Measurements from ENCODE around the gene ZNF165.
"Not testable (repeated sequence)": the region's sequence is repeated elsewhere in the genome, so short reads cannot be mapped to it uniquely, and the experiment has no call there.

ZNF165 gene

GRCh38 chr6:28080381-28080630 is at the start of gene ZNF165:
TSS of gene ZNF165 (plus strand) at chr6:28080568. CDS start at chr6:28085481, 4,913 bp downstream.
- not testable (repeated sequence) for DNase-seq (ENCODE audit: low spot score)

DNA sequence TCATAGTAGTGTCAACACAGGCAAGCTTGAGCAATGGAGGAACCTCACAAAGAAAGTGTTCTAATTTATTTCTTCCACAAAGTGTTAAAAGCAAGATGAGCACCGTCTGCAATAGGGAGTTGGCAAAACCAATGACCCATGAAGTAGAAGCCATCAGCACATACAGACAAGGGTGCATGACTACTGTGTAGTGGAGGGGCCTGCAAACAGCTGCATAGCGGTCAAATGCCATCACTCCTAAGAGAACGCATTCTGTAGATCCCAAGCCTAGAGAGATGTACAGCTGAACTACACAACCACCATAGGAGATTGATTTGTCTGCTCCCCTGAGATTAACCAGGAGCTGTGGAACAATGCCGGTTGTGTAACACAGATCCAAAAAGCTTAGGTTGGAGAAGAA is 26.8 kb upstream of the ZNF165 start:
- DNase-seq (ENCODE audit: low spot score), result no peak

DNA sequence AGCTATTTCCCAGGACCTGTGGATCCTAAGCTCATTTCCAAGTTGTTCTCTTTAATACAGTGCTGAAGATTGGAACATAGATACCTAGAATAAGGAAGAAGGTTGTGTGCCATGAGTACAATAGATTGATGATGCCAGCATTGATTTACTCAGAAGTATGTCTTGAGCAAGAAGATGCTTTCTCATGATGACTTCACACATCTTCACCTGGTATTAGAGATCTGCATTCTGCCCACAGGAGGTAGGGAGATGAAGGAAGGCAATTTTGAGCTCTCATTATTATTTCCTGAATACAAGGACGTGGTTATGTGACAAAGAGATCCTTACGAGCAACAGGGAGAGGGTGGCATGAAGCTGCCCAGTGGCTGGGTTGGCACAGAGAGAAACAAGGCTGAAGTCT is 20.0 kb upstream of the ZNF165 start:
- DNase-seq (ENCODE audit: low spot score), result no peak

DNA sequence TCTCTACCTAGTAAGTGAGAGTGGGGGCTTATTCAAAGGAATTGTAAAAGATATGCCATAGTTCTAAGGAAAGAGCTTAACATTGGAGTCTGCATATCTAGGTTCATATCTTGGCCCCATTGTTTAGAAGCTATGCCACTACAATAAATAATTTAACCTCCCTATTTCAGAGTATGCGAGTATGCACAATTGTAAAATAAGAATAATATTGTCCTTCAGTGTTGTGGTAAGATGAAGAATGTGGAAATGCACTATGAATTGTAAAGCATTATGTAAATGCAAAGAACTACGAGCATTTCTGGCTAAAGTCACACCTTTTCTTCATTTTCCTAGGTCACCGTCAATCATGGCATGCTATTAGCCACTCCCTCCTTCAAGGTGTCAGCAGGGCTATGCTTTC is 16.1 kb upstream of the ZNF165 start:
- DNase-seq (ENCODE audit: low spot score), result no peak

GRCh38 chr6:28068067-28068466 is 12.3 kb upstream of the ZNF165 start:
- no peak for DNase-seq (ENCODE audit: low spot score)

GRCh38 chr6:28070968-28071367 is 9.4 kb upstream of the ZNF165 start:
- DNase-seq (ENCODE audit: low spot score), result not testable (repeated sequence)

DNA sequence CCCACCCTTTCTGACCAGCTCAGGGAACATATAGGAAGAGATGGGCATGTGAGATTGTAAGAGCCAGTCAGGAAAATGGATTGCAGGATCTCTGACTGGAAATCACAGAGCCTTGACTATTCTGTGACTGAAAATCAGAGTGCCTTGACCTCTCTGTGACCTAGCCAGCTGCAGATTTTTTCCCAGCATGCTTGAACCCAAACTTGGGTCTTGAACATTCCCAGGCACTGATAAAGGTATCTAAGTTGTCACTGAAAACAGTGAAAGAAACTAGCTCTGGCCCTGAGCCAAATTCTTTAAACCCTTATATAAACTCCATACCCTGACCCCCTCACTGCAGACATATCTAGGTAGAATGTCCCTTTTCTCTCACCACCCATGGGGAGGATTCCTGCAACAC is 2.3 kb upstream of the ZNF165 start:
- no peak for DNase-seq (ENCODE audit: low spot score)

GRCh38 chr6:28078836-28079235 is 1.5 kb upstream of the ZNF165 start:
- no peak for DNase-seq (ENCODE audit: low spot score)

DNA sequence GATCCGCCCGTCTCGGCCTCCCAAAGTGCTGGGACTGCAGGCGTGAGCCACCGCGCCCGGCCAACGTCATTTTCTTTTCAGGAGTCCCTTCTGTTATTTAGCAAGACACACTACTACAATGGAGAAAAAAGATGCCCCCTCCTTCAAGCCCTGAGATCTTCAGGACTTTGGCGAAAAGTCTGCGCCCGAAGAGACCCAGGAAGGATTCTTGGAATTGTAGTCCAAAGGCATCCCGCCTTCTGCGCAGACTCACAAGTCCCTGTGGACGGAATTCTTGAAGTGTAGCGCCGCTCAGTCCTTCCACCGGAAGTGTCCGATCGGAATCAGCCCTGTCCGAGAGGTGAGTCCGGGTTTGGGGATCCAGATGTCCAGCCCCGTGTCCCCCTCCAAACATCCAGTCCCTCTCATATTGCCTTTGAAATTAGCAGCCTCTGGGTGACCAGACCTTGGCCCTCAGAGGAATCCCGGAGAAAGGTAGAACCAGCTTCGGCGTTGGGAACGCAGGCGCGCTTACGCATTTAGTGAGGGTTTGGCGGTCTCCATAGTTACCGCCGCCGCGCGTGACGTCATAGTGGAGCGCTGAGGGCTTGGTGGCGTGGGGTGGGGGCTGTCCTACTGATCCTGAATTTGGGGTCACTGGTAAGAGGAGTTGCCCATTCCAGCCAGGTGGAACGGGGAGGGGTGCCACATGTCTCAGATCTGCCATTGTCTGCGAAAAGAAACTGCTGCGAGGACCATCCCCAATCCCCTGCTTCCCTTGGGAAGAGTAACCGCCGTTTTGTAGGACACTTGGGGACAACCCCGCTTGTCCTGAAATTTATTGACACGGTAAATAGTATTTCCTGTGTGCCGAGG is 490 bp downstream of the ZNF165 start:
- peak; percentile 97 for DNase-seq (ENCODE audit: low spot score)

- no peak for DNase-seq (ENCODE audit: low spot score)
Measured at GRCh38 chr6:28081486-28081751, 1.1 kb downstream of the ZNF165 start.

DNA sequence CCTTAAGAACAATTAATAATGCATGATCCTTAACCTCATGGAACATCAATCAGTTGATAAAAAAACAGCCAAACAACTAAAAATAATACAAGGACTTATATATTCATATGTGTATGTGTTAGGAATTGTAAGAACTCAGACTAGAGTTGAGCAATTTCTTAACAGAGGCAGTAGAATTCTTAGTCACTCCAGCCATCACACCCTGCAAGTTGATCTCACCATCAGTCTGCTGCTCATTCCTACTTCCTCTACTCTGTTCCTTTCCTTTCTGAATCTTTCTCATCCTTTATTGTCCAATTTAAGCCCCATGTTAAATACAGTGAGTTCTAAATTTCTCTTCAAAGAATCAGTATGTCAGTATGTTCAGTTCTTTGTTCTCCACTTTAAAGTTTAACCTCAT is 2.6 kb downstream of the ZNF165 start:
- DNase-seq (ENCODE audit: low spot score), result no peak

DNA sequence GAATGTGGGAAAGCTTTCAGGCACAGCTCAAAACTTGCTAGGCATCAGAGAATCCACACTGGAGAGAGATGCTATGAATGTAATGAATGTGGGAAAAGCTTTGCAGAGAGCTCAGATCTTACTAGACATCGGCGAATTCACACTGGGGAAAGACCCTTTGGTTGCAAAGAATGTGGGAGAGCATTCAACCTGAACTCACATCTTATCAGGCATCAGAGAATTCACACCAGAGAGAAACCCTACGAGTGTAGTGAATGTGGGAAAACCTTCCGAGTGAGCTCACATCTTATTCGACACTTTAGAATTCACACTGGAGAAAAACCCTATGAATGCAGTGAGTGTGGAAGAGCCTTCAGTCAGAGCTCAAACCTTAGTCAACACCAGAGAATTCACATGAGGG is 8.7 kb downstream of the ZNF165 start:
- no peak for DNase-seq (ENCODE audit: low spot score)

GRCh38 chr6:28090917-28091586 is 10.7 kb downstream of the ZNF165 start:
- peak; percentile 62 for DNase-seq (ENCODE audit: low spot score)

DNA sequence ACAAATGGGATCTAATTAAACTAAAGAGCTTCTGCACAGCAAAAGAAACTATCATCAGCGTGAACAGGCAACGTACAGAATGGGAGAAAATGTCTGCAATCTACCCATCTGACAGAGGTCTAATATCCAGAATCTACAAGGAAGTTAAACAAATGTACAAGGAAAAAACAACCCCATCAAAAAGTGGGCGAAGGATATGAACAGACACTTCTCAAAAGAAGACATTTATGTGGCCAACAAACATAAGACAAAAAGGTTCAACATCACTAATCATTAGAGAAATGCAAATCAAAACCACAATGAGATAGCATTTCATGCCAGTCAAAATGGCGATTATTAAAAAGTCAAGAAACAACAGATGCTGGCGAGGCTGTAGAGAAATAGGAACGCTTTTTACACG is 21.9 kb downstream of the ZNF165 start:
- DNase-seq (ENCODE audit: low spot score), result not testable (repeated sequence)

GRCh38 chr6:28102699-28103098 is 22.3 kb downstream of the ZNF165 start:
- DNase-seq (ENCODE audit: low spot score), result not testable (repeated sequence)

DNA sequence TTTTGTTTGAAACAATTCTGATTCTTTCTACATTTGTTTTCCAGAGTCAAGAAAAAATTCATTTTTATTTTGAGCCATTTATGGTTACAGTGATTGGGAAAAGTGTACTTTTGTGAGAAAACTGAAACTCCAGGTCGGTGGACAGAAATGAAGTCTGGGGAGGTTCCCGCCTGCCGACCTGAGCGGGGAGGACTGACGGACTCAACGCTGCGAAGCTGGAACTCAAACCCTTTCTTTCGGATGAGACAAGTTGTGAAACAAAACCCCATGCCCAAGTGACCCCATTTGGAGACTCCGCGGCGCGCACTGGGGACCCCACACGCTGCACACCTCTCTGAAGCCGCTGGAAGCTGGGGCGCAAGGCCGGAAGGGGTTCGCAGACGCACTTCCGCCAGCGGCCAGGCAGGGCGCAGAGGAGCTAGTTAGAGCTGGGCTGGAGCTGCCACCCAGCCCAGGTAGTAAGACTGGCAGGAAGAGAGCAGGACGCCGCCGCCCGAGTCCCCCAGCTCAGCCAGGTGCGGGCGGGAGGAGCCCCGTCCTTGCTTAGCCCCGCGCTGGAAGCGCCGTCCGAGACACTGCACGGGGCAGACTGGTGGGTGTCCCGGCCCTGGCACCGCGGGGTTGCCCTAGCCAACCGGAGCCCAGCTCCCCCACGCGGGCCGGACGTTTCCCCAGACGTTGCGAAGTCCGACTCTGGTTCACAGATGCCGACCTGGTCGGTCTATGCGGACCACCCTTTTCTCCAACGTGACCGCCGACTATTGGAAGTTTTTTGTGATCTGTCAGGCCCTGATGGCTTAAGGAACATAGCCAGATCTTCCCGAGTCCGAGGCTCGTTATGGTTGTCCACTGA is 24.2 kb downstream of the ZNF165 start:
- peak; percentile 93 for DNase-seq (ENCODE audit: low spot score)

DNA sequence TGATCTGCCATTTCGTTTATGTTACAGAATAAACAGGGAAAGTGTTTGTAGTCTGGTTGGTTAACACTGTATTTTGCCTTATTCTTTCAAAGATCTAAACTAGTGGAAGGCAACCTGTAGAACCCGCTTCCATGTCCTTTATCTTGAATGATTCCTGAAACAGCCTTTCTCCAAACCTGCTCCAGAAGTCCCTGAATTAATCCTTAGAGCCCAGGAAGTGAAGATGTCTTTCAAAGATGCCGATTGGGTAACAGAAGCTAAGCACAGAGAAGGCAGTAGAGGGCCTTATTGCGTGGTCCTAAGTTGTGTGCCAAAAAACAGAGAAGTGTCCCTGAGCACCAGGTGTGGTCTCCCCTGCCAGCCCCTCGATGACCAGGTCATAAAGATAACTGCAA is 24.9 kb downstream of the ZNF165 start:
- DNase-seq (ENCODE audit: low spot score), result peak; percentile 28

GRCh38 chr6:28107506-28107905 is 27.1 kb downstream of the ZNF165 start:
- no peak for DNase-seq (ENCODE audit: low spot score)

GRCh38 chr6:28111964-28112363 is 31.6 kb downstream of the ZNF165 start:
- no peak for DNase-seq (ENCODE audit: low spot score)

GRCh38 chr6:28115799-28116198 is 35.4 kb downstream of the ZNF165 start:
- no peak for DNase-seq (ENCODE audit: low spot score)

GRCh38 chr6:28117386-28118050 is 37.1 kb downstream of the ZNF165 start:
- DNase-seq (ENCODE audit: low spot score), result no peak

DNA sequence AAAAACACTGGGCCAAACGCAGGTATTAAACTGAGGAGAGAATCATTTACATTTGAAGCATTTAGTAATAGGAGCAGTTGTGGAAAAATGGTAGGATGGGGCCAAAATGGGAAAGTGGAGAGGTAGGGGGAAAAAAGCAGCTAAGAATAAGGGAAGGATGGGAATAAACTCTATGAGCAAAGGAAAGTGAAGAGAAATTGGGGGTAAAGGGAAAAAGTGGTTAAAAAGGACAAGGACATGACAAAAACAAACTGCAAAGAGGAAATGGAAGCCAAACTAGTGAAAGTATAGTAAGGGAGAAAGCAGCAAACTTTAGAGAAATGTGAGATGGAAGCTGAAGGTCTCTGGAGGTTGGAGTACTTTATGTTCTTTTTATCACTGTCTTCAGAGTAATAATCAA is 37.8 kb downstream of the ZNF165 start:
- DNase-seq (ENCODE audit: low spot score), result no peak

DNA sequence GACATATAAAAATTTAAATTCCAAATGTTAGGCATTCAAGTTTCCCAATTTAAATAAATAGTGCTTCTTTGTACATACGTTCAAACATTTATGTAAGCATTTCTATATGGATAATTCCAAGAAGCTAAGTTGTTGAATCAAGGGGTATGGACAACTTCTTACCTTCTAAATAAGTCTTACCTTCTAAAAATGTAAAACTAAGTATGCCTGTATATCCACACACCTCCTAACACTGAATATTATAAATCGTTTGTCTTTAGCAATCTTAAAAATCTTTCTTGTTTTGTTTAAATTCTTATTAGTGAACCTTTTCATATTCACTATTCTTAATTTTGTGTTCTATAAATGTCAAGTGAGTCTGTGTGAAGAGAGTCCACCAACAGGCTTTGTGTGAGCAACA is 41.5 kb downstream of the ZNF165 start:
- no peak for DNase-seq (ENCODE audit: low spot score)

All from AG20443 (cell line).